Stimulated activated CD8-positive, alpha-beta memory T cell treated with anti-CD3 and anti-CD28 coated beads, Interleukin-4, amount 100 ng/mL, for 4 hours (primary cell): Measurements from ENCODE around the gene EIF4G1.

Experiments
- DNase-seq, 2 donors: peaks; one replicate each; pipeline ENCODE4 v3.0.0-alpha.2; 2020; ENCODE audit warnings: low read depth in 2 of 2, low spot score in 1 of 2

EIF4G1 gene

GRCh38 chr3:184349563-184350470, 35.4 kb downstream of the EIF4G1 start:
- DNase-seq = no peak

DNA sequence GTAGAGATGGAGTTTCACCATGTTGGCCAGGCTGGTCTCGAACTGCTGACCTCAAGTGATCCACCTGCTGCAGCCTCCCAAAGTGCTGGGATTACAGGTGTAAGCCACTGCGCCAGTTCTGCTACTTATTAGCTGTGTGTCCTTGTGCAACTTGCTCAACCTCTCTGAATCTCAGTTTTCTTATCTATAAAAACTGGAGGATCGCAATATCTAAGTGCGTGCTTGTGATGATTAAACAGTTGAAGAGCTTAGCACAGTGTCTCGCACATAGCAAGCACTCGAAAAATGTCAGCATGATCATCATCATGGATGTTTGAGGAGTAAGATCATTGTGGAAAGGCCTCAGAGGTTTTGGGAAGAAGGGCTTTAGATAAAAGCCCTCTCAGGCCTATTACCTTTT, 36.2 kb downstream of the EIF4G1 start:
- DNase-seq = no peak

- no peak for DNase-seq
These were observed 37.2 kb downstream of the EIF4G1 start for GRCh38 chr3:184351511-184352148.

GRCh38 chr3:184352149-184352785, 37.9 kb downstream of the EIF4G1 start:
- no peak for DNase-seq

GRCh38 chr3:184352897-184353545, 38.6 kb downstream of the EIF4G1 start:
- DNase-seq = no peak

DNA sequence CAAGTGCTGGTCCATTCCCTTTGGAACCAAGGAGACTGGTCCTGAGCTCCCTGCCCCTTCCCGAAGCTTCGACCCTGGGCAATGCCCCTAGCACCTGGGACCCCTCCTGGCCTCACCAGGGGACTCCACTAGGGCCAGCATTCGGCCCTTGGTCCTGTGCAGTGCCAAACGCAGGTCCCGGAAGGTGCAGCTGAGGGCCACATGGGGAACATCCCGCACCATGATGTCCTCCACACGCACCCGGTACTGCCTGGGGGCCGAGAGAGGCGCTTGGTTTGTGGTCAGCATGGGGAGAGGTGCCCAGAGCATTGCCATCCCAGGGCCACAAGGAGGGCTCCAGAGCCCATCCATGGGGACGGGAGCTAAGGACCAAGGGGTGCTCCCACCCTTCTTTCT, 39.1 kb downstream of the EIF4G1 start:
- DNase-seq = no peak

GRCh38 chr3:184354121-184354728, 39.8 kb downstream of the EIF4G1 start:
- peak in 1 of 2 donors; percentile 52 for DNase-seq

DNA sequence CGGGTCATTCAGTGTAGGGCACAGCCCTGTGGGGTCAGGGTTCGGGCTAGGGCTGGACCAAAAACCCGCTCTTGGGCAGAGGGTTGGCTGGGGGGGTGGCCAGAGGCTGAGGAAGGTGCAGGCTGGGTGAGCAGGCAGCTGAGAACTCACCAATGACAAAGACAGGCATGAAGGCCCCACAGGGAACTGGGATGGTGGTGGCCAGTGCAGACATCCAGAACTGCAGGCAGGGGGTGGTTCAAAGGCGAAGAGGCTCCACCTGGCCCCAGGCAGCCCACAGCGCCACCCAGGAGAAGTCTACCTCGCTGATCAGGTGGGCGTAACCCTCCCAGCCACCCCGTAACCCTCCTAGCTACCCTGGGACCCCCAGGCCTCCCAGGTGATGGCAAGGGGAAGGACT, 40.3 kb downstream of the EIF4G1 start:
- no peak for DNase-seq

- DNase-seq = no peak
These were observed 41.0 kb downstream of the EIF4G1 start for GRCh38 chr3:184355261-184356040.

DNA sequence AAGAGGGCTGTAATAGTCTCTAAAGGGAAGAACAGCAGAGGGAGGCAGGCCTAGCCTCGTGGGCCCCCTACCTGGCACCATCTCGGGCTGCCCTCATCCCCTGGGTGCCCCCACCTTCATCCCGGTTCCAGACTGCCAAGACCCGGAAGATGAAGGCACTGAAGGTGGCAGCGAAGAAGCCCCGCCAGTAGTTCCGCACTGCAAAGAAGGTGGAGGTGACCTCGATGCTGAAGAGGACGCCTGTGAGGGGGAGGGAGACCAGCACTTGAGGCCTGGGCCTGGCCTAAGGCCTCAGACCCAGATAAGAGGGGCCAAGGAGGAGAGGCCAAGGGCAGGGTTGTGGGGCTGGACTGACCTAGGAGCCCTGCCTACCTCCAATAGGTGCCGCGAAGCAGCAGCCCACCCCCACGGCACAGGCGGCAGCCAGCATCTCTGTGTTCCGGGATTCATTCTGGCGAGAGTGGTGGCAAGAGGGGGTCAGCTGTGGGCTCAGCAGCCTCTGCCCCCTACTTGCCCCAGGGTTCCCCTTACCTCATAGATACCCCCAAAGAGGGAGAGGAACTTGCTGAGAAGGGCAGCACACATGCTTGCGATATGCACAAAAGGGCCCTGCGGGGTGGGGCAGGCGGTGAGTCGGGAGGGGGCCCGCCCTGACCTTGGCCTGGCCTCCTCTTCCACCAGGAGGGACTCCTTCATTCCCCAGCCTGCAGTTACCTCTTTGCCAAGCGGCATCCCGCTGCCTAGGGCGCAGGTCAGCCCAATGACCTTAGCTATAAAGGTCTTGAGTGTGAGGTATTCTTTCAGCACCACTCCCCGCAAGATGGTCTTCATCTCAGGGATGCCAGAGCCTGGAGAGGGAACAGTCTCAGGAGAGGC, 43.1 kb downstream of the EIF4G1 start:
- DNase-seq = no peak

GRCh38 chr3:184358124-184358767, 43.8 kb downstream of the EIF4G1 start:
- DNase-seq = no peak

GRCh38 chr3:184358921-184359350, 44.5 kb downstream of the EIF4G1 start:
- no peak for DNase-seq

- DNase-seq = no peak
These were observed 45.2 kb downstream of the EIF4G1 start for GRCh38 chr3:184359610-184360009.

DNA sequence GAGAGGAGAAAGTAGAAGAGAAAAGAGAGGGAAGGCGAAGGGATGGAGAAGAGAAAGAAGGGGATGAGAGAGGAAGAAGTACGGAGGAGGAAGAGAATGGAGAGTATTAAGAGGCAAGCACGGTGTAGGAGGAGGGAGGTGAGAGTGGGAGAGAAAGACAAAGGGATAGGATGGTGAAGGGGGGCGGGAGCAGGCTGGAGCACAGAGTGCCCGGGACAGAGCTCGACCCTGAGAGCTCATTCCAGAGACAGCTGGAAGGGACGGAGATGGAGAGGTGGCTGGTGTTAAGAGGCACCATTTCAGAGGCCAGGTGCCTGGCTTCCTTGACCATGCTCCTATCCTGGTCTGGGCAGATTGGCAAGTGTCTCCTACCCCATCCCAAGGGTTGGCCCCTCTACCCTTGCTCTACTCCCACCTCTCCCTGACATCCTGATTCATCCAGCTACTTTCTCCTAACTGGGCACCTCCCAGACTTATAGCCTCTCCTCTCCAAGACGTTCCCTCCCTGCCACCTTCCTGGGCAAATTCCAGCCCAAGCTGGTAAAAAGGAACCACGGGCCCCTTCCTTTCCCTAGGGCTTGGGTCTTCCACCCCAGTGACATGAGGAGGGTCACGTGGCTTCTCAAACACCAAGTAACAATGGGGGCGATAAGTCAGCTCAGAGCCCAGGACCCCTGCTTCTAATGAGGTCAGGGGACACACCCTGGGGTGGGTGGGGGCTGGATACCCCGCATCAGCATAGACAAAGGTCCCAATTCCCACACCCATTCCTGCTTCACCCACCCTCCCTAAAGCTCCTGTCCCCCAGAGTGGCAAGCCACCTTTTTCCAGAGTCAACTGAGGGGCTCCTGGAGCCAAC, 45.9 kb downstream of the EIF4G1 start:
- DNase-seq = no peak

GRCh38 chr3:184360929-184361531, 46.6 kb downstream of the EIF4G1 start:
- DNase-seq = no peak

GRCh38 chr3:184361532-184361931, 47.1 kb downstream of the EIF4G1 start, which contains the start of the genes CLCN2 and POLR2H:
CLCN2 (minus strand) TSS chr3:184361605; CDS start chr3:184361479, 126 bp downstream.
POLR2H (plus strand) TSS chr3:184361710; CDS start chr3:184363493, 1,783 bp downstream.
- DNase-seq = peak in 1 of 2 donors; percentile 6
